ENCODE results near the gene SLC44A5. TPM values are rescaled to one million over a fixed set of nuclear protein-coding genes. Genes with fewer than 3 reads are reported as not detected.

SLC44A5 gene
- total RNA-seq, 2 experiments from 2014 or later = 0.79 to 0.89 TPM

GRCh38 chr1:75166821-75167220, 444.1 kb downstream of the SLC44A5 start:
- DNase-seq (no peak), ATAC-seq (ENCODE audit: low read depth) (no peak)
- no peaks in the 10 kb centered on the region for H3K27me3 Mint-ChIP-seq
- H3K9me3 Mint-ChIP-seq = no peaks in the 10 kb centered on the region
- no peaks in the 10 kb centered on the region for H3K4me1 Mint-ChIP-seq
- POLR2A ChIA-PET = no interaction called here
- no peaks in the 10 kb centered on the region for H3K36me3 Mint-ChIP-seq
- H3K4me3 Mint-ChIP-seq = no peak overlapping the region
- H3K27ac Mint-ChIP-seq = no peak overlapping the region

- no peaks in the 10 kb centered on the region for H3K4me1 Mint-ChIP-seq
- ATAC-seq (ENCODE audit: low read depth) = no peak
- H3K36me3 Mint-ChIP-seq = no peaks in the 10 kb centered on the region
- H3K4me3 Mint-ChIP-seq = no peak overlapping the region
- no peaks in the 10 kb centered on the region for H3K9me3 Mint-ChIP-seq
- no peak overlapping the region for H3K27ac Mint-ChIP-seq
- no peaks in the 10 kb centered on the region for H3K27me3 Mint-ChIP-seq
- no peak for DNase-seq
- POLR2A ChIA-PET = no interaction called here
These were observed 445.6 kb downstream of the SLC44A5 start for GRCh38 chr1:75165264-75165663.

GRCh38 chr1:75159154-75159553, 451.8 kb downstream of the SLC44A5 start:
- no peak for ATAC-seq (ENCODE audit: low read depth)
- POLR2A ChIA-PET = no interaction called here
- H3K4me1 Mint-ChIP-seq = no peaks in the 10 kb centered on the region
- no peak overlapping the region for H3K27ac Mint-ChIP-seq
- no peaks in the 10 kb centered on the region for H3K9me3 Mint-ChIP-seq
- H3K27me3 Mint-ChIP-seq = no peaks in the 10 kb centered on the region
- no peaks in the 10 kb centered on the region for H3K36me3 Mint-ChIP-seq
- DNase-seq = no peak
- H3K4me3 Mint-ChIP-seq = no peak overlapping the region

Other genes with a start within 250 kb of the SLC44A5 start
- 10 to 100 TPM; 34.9 to 37.5 TPM for gene ACADM, start 113.6 kb upstream of the SLC44A5 start, total RNA-seq
- 10 to 100 TPM; 86.0 to 93.9 TPM for gene RABGGTB, start 175.1 kb upstream of the SLC44A5 start, total RNA-seq
- gene MSH4, start 185.8 kb upstream of the SLC44A5 start, total RNA-seq = under 1 TPM; 0.40 to 0.67 TPM

Measured in activated naive CD8-positive, alpha-beta T cell treated with anti-CD3 and anti-CD28 coated beads, Interleukin-2, amount 10 ng/mL, durations not matched to agents 7 days and 5 days (primary cell).